GM11168 (cell line): Measurements from ENCODE around the gene CCDC30.

Experiments used
- in situ Hi-C: fragments of 300-500 bp; cut with MboI; formaldehyde crosslinking; loops from one replicate; pipeline ENCODE4 v1.12.0; 2022; ENCODE audit warnings: low sequenced_read_pairs; ENCODE audit not compliant: unreplicated experiment

The CCDC30 gene

DNA sequence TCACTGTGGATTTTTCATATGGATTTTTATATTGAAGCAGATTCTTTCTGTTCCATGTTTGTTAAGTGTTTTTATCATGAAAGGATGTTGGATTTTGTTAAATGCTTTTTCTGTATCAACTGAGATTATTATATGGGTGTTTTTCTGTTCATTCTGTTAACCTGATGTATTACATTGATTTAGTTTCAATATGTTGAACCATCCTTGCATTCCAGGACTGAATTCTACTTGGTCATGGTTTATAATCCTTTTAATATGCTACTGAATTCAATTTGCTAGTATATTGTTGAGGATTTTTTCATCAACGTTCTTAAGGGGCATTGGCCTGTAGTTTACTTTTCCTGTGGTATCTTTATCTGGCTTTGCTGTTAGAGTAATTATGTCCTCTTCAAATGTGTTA is 55.8 kb downstream of the CCDC30 start:
- in situ Hi-C loops: no loop called here

DNA sequence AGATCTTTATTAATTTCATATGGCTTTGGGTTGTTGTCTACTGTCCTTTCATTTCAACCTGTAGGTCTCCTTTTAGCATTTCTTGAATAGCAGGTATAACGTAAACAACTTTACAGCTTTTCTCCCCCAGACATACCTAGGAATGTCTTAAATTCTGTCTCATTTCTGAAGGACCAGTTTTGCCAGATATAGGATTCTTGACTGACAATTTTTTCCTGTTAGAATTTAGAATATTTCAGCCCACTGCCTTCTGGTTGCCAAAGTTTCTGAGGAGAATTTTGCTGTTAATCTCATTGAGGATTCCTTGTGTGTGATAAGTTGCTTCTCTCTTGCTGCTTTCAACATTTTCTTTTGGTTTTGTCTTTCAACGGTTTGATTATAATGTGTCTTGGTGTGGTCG is 60.1 kb downstream of the CCDC30 start:
- in situ Hi-C loops: no loop called here

DNA sequence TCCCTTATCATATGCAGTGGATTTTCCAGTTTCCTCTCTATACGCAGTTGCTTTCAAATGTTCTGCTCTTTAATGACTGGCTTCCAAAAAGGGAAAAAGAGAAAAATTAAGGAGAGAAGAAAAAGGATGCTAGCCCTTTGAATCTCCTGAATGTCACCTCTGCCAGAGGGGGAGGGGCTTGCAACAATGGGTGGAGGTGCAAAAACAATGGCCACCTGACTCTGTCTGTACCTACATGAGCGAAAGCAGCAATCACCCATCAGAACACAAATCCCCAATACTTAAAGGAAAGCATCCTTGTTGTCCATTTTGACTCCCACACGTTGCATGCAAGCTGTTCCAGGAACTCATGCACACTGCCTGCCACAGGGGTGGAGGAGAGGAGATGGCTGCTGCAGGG is 61.2 kb downstream of the CCDC30 start:
- in situ Hi-C loops: no loop called here

DNA sequence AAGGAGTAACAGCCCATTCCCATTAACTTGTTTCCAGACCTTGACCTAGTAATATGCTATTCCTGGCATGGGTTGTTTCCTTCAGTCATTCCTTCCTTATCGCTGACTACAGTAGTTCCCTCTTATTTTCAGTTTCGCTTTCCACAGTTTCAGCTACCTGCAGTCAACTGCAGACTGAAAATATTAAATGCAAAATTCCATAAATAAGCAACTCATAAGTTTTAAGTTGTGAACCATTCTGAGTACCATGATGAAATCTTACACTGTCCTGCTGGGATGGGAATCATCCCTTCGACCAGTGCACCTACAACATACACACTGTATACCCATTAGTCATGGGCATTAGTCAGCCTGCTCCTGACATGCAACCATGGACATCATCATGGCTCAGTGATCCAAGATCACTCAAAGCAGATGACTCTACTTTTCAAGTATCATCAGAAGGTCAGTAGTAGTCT is 66.7 kb downstream of the CCDC30 start:
- in situ Hi-C loops: no loop called here

DNA sequence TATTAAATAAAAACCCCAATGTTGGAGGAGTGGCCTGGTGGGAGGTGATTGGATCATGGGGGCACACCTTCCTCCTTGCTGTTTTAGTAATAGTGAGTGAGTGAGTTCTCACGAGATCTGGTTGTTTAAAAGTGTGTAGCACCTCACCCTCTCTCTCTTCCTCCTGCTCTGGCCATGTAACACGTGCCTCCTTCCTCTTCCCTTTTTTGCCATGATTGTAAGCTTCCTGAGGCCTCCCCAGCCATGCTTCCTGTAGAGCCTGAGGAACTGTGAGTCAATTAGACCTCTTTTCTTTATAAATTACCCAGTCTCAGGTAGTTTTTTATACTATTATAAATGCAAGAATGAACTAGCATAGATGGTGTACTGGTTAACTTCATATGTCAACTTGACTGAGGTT is 68.0 kb downstream of the CCDC30 start:
- in situ Hi-C loops: no loop called here

DNA sequence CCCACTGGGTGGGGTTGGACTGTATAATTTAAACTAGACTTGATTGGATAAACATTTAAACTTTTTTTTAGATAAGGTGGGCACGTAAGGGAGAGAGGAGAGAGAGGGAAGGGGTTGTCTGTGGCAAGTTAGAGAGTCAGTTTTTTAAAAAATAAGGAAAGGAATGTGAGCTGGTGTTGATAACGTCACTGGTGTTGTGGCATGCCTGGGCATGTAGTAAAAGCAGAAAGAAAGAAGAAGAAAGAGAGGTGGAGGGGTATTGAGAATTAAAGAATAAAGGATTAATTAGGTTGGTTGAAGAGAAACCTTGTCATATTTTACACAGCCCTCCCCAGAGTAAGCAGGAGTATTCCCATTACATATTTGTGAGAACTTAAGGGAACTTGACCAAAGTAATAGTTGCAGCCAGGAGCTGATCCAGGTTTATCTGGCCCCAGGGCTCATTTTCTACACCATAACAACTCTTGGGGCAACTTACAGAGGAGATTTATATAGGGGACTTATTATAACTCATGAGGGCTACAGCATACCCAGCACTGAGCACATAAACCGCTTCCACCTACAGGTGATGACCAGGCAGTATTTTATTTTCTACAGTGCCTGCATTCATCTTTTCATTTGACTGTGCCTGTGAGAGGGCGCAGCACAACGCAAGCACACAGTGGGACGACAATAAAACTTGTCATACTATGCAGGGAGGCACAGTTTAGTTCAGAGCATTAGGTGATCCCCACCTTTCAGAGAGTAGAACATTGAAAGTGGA is 70.2 kb downstream of the CCDC30 start:
- in situ Hi-C loops: no loop called here

DNA sequence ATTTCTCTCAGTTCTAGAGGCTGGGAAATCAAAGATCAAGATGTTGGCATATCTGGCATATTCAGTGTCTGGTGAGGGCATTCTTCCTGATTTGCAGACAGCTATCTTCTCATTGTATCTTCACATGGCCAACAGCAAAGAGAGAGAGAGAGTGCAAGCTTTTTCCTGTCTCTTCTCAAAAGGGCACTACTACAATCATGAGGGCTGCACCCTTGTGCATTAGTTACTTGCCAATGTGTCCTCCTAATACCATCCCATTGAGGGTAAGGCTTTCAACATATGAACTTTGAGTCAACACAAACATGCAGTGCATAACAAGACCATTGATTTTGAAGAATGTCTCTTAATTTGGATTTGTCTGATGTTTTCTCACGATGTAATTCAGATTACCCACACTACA is 78.0 kb downstream of the CCDC30 start:
- in situ Hi-C loops: no loop called here

DNA sequence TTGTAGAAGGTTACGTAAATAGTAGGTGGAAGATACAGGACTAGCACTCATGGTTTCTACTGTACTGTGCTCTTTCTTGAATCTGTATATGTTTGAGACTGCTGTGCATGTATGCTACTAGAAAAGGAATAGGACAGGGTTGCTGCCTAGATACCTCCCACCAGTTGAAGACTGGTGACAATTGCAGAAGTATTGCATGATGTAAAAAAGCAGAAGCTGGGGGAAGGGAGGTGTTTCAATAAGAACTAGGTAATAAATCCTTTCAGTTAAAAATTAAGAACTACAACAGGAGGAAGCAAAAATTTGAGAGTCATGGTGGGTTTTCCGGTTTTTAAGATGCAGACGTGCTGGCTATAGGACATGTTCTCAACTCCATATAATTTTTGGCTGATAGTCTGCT is 88.1 kb downstream of the CCDC30 start:
- in situ Hi-C loops: no loop called here

DNA sequence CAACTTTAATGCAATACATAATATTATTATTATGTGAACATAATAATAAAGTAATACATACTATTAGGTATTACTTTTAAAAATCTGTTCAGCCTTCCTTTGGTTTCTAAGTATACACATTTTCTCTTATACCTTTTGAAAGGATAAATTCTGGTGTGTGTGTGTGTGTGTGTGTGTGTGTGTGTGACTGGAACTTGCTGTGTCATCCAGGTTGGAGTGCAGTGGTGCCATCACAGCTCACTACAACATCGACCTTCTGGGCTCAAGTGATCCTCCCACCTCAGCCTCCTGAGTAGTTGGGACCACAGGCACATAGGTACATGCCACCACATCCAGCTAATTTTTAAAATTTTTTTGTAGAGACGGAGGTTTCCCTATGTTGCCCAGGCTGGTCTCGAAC is 88.5 kb downstream of the CCDC30 start:
- in situ Hi-C loops: no loop called here

DNA sequence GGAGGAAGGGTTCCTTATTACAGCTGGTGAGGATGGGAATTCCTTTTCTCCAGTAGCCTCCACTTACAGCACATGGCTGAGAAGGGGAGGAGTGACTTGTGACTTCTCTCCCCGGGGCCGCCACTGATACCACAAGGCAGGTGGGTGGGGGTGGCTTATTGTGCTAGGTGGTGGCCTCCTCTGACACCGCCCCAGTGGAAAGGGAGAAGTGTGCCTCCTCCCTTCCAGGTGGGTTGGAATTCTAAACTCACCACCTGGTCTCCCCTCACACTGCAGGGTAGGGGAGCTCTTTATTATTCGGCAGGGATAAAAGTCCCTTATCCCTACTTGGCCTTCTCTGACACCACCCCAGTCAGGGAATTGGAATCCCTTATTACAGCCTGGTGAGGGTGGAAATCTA is 89.5 kb downstream of the CCDC30 start:
- in situ Hi-C loops: no loop called here

DNA sequence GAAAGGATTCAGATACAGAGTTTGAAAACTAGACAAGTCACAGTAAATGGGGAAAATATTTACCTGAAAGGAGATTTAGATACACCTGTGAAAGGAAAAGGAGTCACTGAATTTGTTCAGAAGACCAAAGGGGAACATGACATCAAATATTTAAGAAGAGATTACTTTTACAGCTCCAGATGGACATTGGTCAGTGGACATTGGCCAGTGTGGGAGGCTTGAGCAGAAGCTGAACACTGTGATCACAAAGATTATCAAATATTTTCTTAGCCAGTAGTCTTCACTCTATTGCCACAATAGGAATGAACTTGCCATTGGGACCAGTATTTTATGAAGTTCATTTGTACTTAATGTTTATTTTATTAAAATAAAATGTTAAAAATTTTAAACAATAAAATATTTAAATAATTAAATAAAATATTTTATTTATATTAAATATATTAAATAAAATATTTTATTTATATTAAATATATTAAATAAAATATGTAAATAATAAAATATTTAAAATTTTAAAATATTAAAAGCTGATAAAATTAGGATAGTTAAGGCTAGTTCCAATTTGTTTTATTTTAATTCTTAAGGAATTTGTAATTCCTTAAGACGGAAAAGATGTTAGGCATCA is 94.3 kb downstream of the CCDC30 start:
- in situ Hi-C loops: no loop called here

DNA sequence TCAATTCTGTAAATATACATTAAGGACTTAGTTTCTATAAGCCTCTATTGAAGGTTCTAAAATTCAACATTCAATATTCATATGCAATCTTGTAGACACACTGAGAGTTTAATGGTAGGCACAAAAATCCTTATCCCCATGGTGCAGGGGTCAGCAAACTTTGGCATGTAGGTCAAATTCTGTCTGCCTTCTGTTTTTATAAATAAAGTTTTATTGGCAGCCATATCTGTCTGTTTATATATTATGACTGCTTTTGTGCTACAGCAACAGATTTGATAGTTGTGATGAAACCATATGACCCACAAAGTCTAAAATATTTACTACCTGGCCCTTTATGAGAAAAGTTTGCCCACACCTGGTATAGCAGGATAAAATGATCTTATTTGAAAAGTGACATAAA is 104.0 kb downstream of the CCDC30 start:
- in situ Hi-C loops: no loop called here

DNA sequence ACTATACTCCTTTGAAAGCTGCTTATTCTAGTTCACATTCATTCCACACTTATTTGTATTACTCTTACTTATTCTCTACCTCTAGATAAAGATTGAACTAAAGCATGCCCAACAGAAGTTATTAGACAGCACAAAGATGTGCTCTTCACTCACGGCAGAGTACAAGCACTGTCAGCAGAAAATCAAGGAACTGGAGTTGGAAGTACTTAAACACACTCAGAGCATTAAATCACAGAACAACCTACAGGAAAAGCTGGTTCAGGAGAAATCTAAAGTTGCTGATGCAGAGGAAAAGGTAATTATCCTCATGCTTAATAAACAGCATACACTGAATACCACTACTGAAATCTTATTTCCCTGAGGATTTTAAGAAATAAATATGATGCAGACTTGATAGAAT is 113.8 kb downstream of the CCDC30 start:
- in situ Hi-C loops: loop anchor here (10.0 to 25.0 kb wide), 2 partner anchors 188 to 510 kb away; partner anchors contain the start of genes C1orf50 and P3H1

DNA sequence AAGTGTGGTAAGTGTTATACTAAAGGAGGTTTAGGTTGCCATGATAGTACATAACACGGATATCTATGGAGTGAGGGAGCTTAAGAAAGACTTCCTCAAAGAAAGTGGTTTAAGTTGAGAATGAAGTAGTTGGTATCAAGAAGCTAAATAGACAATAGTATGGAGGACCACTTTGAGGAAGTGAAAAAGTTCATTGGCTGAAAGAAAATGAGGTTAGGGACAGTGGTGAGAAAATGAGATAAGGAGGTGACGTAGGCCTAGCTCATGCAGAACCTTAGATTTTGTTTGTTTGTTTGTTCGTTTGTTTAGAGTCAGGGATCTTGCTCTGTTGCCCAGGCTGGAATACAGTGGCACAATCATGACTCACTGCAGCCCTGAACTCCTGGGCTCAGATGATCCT is 122.9 kb downstream of the CCDC30 start:
- in situ Hi-C loops: loop anchor here (25.0 kb wide), 1 partner anchor 501 kb away; no protein-coding TSS in a partner anchor

DNA sequence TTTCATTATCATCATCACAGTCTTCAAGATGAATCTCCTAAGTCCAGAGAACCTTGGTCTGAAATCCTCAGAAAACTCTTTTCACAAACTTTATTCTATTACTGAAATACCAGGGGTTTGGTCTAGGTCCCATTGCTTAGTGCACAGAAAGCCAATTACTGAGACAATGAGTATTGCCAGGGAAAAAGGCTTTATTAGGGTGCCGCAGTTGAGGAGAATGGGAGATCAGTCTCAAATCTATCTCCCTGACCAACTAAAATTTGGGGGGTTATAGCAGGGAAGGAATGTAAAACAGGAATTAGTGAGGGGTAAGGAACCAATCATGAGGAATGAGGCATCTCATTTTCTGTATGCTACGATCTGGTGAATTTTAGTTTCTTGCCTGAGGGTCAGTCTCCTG is 124.7 kb downstream of the CCDC30 start:
- in situ Hi-C loops: loop anchor here (25.0 kb wide), 1 partner anchor 500 kb away; no protein-coding TSS in a partner anchor

DNA sequence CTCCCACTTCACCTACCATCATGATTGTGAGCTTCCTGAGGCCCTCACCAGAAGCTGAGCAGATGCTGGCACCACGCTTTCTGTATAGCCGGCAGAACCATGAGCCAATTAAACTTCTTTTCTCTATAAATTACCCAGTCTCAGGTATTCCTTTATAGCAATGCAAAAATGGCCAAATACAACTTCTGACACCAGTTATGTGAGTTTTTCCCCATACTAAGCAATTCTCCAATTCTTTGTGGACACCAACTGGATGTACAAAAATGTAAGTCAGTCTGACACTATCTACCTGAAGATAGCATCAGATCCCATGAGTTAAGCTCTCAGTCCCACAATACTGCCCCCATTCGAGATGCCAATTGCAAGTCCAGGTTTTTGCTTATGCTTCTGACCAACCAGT is 129.7 kb downstream of the CCDC30 start:
- in situ Hi-C loops: loop anchor here (25.0 kb wide), 1 partner anchor 494 kb away; no protein-coding TSS in a partner anchor

DNA sequence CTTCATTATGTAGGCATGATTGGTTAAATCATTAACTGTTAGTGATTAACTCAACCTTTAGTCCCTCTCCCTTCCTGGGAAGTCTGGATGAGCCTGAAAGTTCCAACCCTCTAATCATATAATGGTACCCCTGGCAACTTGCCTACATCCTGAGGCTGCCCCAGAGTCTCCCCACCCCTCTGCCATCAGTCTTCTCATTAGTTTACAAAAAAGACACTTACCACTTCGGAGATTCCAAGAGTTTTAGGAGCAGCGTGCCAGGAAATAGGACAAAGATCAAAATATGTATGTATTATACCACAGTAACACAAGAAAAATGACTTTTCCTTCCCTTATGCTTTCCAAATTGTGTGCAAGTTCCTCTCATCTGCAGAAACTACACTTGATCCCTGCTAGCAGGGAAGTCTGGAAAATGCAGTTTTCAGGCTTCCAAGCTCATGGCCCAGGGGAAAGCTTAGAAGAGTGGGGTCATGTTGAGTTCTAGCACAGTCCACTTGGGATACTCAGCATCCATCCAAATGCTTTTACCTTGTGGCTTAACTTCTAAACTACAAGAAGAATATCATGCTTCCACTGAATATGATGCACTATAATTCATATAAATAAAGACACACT is 130.5 kb downstream of the CCDC30 start:
- in situ Hi-C loops: loop anchor here (25.0 kb wide), 1 partner anchor 494 kb away; no protein-coding TSS in a partner anchor

DNA sequence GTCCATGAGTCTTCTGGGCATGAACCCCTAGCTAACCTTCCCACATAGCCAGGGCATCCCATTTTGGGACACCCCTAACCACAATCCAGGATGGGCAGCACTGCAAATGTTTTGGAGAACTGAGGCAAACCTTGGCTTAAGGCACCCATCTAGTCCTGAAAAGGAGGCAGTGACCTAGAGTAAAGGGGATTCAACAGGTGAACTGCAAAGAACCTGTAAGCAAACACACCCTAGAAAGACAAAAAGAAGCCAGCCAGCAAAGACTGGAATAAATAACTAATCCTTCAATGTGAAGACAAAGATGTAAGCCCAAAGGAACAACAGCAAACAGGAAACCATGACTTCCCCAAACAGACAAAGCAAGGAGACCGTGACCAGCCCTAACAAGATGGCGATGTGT is 138.4 kb downstream of the CCDC30 start:
- in situ Hi-C loops: no loop called here

DNA sequence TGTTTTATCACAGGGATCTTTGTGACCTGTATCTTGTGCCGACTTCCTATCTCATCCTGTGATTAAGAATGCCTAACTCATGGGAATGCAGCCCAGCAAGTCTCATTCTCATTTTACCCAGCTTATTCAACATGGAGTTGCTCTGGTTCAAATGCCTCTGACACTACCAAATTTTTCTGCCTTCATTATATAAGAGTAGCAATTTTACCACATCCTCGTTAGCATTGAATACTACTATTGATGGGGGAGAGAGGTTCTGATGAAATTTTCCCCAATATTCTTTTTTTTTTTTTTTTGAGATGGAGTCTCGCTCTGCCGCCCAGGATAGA is 150.7 kb downstream of the CCDC30 start:
- in situ Hi-C loops: no loop called here

DNA sequence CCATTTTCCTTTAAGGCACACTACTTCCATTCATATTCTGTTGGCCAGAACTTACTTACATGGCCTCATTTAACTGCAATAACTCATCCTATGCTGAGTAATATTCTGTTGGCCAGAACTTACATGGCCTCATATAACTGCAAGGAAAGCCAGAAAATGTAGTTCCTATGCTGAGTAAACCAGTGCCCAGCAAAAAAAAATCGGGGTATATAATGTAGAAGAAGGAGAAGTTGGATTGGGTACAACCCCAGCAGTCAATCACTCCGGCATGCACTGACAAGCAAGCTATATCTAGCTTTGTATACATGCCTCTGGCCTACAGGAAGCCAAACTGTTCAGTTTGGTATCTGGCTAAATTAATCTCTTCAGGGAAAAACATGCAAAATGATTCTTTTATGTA is 155.8 kb downstream of the CCDC30 start:
- in situ Hi-C loops: no loop called here

DNA sequence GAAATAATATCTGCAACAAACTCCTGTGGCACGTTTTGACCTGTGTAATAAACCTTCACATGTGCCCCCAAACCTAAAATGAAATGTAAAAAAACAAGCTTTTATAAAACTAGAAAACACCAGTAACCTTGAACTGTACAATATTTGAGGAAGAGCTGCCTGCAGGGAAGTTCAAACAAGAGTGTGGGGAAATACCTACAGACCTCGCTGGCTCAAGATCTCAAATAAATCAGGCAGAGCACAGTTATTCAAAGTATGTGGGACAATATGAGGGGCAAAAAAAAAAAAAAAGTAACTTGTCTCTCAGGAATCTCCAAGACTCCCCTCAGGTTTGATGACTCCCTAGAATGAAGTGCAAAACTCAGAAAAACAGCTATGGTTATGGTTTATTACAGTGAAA is 157.2 kb downstream of the CCDC30 start:
- in situ Hi-C loops: no loop called here
